HUES64 (cell line): ENCODE results near the gene SLC35G4.
"Not testable (repeated sequence)": the region's sequence is repeated elsewhere in the genome, so short reads cannot be mapped to it uniquely, and the experiment has no call there.

Source experiments
- H3K27ac ChIP-seq: 2 replicates; pipeline ENCODE4 v1.7.0; 2013; ENCODE audit warnings: low read depth, low read length, inconsistent platforms
- H3K27me3 ChIP-seq: 2 replicates; pipeline ENCODE4 v1.6.1; 2013; ENCODE audit warnings: mild to moderate bottlenecking, low read length; ENCODE audit not compliant: insufficient read depth
- H3K36me3 ChIP-seq: 2 replicates; pipeline ENCODE4 v1.6.1; 2013; ENCODE audit warnings: mild to moderate bottlenecking, low read length; ENCODE audit not compliant: insufficient read depth
- H3K4me1 ChIP-seq: 2 replicates; pipeline ENCODE4 v1.6.1; 2013; ENCODE audit warnings: mild to moderate bottlenecking, low read length, moderate library complexity; ENCODE audit not compliant: insufficient read depth
- H3K4me3 ChIP-seq: 2 replicates; pipeline ENCODE4 v1.5.1; 2013; ENCODE audit warnings: mild to moderate bottlenecking, low read length, moderate library complexity
- H3K9ac ChIP-seq: 2 replicates; pipeline ENCODE4 v1.6.1; 2013; ENCODE audit warnings: mild to moderate bottlenecking, low read depth, low read length
- H3K9me3 ChIP-seq: 2 replicates; pipeline ENCODE4 v1.6.1; 2013; ENCODE audit warnings: low read depth, low read length; ENCODE audit not compliant: insufficient read depth
- WGBS: fragments of 150-250, 120-280 bp; methylation state at CpG from one replicate; pipeline ENCODE4 v1.1.7; 2013; ENCODE audit warnings: missing lambda C conversion rate; 5-methylcytosine and 5-hydroxymethylcytosine counted together

The SLC35G4 gene

GRCh38 chr18:11614042-11614441 lies 4.6 kb downstream of the SLC35G4 start:
- H3K36me3 ChIP-seq, H3K27me3 ChIP-seq, H3K9ac ChIP-seq, H3K27ac ChIP-seq, H3K9me3 ChIP-seq, H3K4me1 ChIP-seq, H3K4me3 ChIP-seq: not testable (repeated sequence)
- WGBS: 92% methylated on average over 21 of the region's 21 CpGs

- WGBS: 90% methylated on average over 4 of the region's 6 CpGs
- H3K27me3 ChIP-seq, H3K36me3 ChIP-seq, H3K9ac ChIP-seq, H3K27ac ChIP-seq, H3K4me1 ChIP-seq, H3K9me3 ChIP-seq, H3K4me3 ChIP-seq: not testable (repeated sequence)
These were observed 5.6 kb downstream of the SLC35G4 start for GRCh38 chr18:11614981-11615380.

- not testable (repeated sequence) for H3K36me3 ChIP-seq, H3K9ac ChIP-seq, H3K9me3 ChIP-seq, H3K27ac ChIP-seq, H3K4me1 ChIP-seq, H3K27me3 ChIP-seq, H3K4me3 ChIP-seq
- 96% methylated on average over 23 of the region's 23 CpGs for WGBS
These were observed 37.9 kb downstream of the SLC35G4 start for GRCh38 chr18:11647310-11647709.

GRCh38 chr18:11647804-11648203 lies 38.4 kb downstream of the SLC35G4 start:
- not testable (repeated sequence) for H3K27me3 ChIP-seq, H3K4me3 ChIP-seq, H3K27ac ChIP-seq, H3K4me1 ChIP-seq, H3K9me3 ChIP-seq, H3K36me3 ChIP-seq, H3K9ac ChIP-seq
- 96% methylated on average over 26 of the region's 26 CpGs for WGBS

GRCh38 chr18:11649839-11650238 lies 40.4 kb downstream of the SLC35G4 start:
- Histone ChIP-seq H3K27ac (no peak overlapping the region), H3K9ac (no peak overlapping the region), H3K9me3 (peaks cover 8% of the 10 kb centered on the region; the same call in 1 of the 2 replicates), H3K36me3 (no peaks in the 10 kb centered on the region), H3K4me3 (no peak overlapping the region), H3K27me3 (peaks cover 7% of the 10 kb centered on the region), H3K4me1 (no peaks in the 10 kb centered on the region)
- 92% methylated on average over 4 of the region's 4 CpGs for WGBS

- H3K36me3 ChIP-seq: no peaks in the 10 kb centered on the region
- no peak overlapping the region for H3K9ac ChIP-seq
- peaks cover 8% of the 10 kb centered on the region; the same call in 1 of the 2 replicates for H3K9me3 ChIP-seq
- peaks cover 11% of the 10 kb centered on the region for H3K27me3 ChIP-seq
- no peaks in the 10 kb centered on the region; the same call in 1 of the 2 replicates for H3K4me1 ChIP-seq
- WGBS: 89% methylated on average over 3 of the region's 3 CpGs
- no peak overlapping the region for H3K27ac ChIP-seq
- no peak overlapping the region for H3K4me3 ChIP-seq
These were observed 42.5 kb downstream of the SLC35G4 start for GRCh38 chr18:11651899-11652298.

GRCh38 chr18:11653521-11653920 lies 44.1 kb downstream of the SLC35G4 start:
- Histone ChIP-seq H3K27ac (no peak overlapping the region), H3K9me3 (peaks cover 6% of the 10 kb centered on the region; the same call in 1 of the 2 replicates), H3K9ac (no peak overlapping the region), H3K36me3 (no peaks in the 10 kb centered on the region), H3K4me3 (no peak overlapping the region), H3K4me1 (no peaks in the 10 kb centered on the region; the same call in 1 of the 2 replicates), H3K27me3 (peaks cover 11% of the 10 kb centered on the region)
- 93% methylated on average over 10 of the region's 10 CpGs for WGBS

GRCh38 chr18:11654736-11655605 lies 45.6 kb downstream of the SLC35G4 start:
- no peaks in the 10 kb centered on the region for H3K9me3 ChIP-seq
- WGBS: 44% methylated on average over 29 of the region's 32 CpGs
- peak overlapping the region; percentile 41 for H3K4me3 ChIP-seq
- H3K27ac ChIP-seq: no peak overlapping the region
- peaks cover 11% of the 10 kb centered on the region for H3K27me3 ChIP-seq
- no peak overlapping the region for H3K9ac ChIP-seq
- H3K4me1 ChIP-seq: no peaks in the 10 kb centered on the region; the same call in 1 of the 2 replicates
- H3K36me3 ChIP-seq: no peaks in the 10 kb centered on the region

GRCh38 chr18:11655606-11655932 lies 46.2 kb downstream of the SLC35G4 start:
- Histone ChIP-seq H3K36me3 (no peaks in the 10 kb centered on the region), H3K27me3 (peaks cover 11% of the 10 kb centered on the region), H3K4me3 (peak overlapping the region; percentile 41), H3K9me3 (no peaks in the 10 kb centered on the region), H3K4me1 (no peaks in the 10 kb centered on the region; the same call in 1 of the 2 replicates), H3K27ac (no peak overlapping the region), H3K9ac (no peak overlapping the region)
- 63% methylated on average over 5 of the region's 5 CpGs for WGBS

- H3K9me3 ChIP-seq: no peaks in the 10 kb centered on the region; the same call in 1 of the 2 replicates
- no peak overlapping the region for H3K4me3 ChIP-seq
- H3K4me1 ChIP-seq: no peaks in the 10 kb centered on the region; the same call in 1 of the 2 replicates
- H3K27me3 ChIP-seq: peaks cover 11% of the 10 kb centered on the region
- H3K36me3 ChIP-seq: no peaks in the 10 kb centered on the region
- no peak overlapping the region for H3K27ac ChIP-seq
- 94% methylated on average over 9 of the region's 9 CpGs for WGBS
- no peak overlapping the region for H3K9ac ChIP-seq
These were observed 47.8 kb downstream of the SLC35G4 start for GRCh38 chr18:11657152-11657551.

GRCh38 chr18:11657554-11657953 lies 48.2 kb downstream of the SLC35G4 start:
- no peaks in the 10 kb centered on the region; the same call in 1 of the 2 replicates for H3K9me3 ChIP-seq
- H3K4me3 ChIP-seq: no peak overlapping the region
- no peak overlapping the region for H3K9ac ChIP-seq
- H3K27ac ChIP-seq: no peak overlapping the region
- H3K4me1 ChIP-seq: no peaks in the 10 kb centered on the region; the same call in 1 of the 2 replicates
- H3K36me3 ChIP-seq: no peaks in the 10 kb centered on the region
- 92% methylated on average over 8 of the region's 8 CpGs for WGBS
- H3K27me3 ChIP-seq: peaks cover 11% of the 10 kb centered on the region
